ENCODE data around the gene JCHAIN.
A peak's percentile ranks its signal among the peaks of the same experiment; 100 is the strongest.

JCHAIN gene

GRCh38 chr4:70666369-70666768, at the start of gene JCHAIN:
Gene JCHAIN (minus strand): TSS chr4:70666508. CDS start chr4:70666490, 18 bp downstream.
- no peak within 1 kb of the TSS for H3K4me3 ChIP-seq (replicated peaks in 1 of 2; ENCODE audit: low read depth in 2 of 2, low read length in 2 of 2)
- no peak for TF ChIP-seq CTCF (IDR thresholded peaks at IDR 0.05; ENCODE audit: low read depth, low read length)
- DNase-seq (ENCODE audit: low read depth in 2 of 2), result peak in 1 of 2 donors; percentile 29

GRCh38 chr4:70715097-70715496, 48.8 kb upstream of the JCHAIN start:
- DNase-seq (ENCODE audit: low read depth in 2 of 2), result peak in 1 of 2 donors; percentile 38
- no peak for TF ChIP-seq CTCF (IDR thresholded peaks at IDR 0.05; ENCODE audit: low read depth, low read length)
- H3K4me3 ChIP-seq (replicated peaks in 1 of 2; ENCODE audit: low read depth in 2 of 2, low read length in 2 of 2), result no peak overlapping the region

GRCh38 chr4:70714079-70714887, 48.0 kb upstream of the JCHAIN start:
- no peak for TF ChIP-seq CTCF (IDR thresholded peaks at IDR 0.05; ENCODE audit: low read depth, low read length)

GRCh38 chr4:70713453-70714078, 47.3 kb upstream of the JCHAIN start:
- no peak overlapping the region for H3K4me3 ChIP-seq (replicated peaks in 1 of 2; ENCODE audit: low read depth in 2 of 2, low read length in 2 of 2)
- no peak for DNase-seq (ENCODE audit: low read depth in 2 of 2)

More at GRCh38 chr4:70714079-70714887, 48.0 kb upstream of the JCHAIN start:
- H3K4me3 ChIP-seq (replicated peaks in 1 of 2; ENCODE audit: low read depth in 2 of 2, low read length in 2 of 2), result no peak overlapping the region
- peak in 1 of 2 donors; percentile 11 for DNase-seq (ENCODE audit: low read depth in 2 of 2)

GRCh38 chr4:70712604-70713452, 46.5 kb upstream of the JCHAIN start:
- DNase-seq (ENCODE audit: low read depth in 2 of 2), result no peak
- TF ChIP-seq CTCF (IDR thresholded peaks at IDR 0.05; ENCODE audit: low read depth, low read length), result no peak
- no peak overlapping the region for H3K4me3 ChIP-seq (replicated peaks in 1 of 2; ENCODE audit: low read depth in 2 of 2, low read length in 2 of 2)

More at GRCh38 chr4:70713453-70714078, 47.3 kb upstream of the JCHAIN start:
- no peak for TF ChIP-seq CTCF (IDR thresholded peaks at IDR 0.05; ENCODE audit: low read depth, low read length)

GRCh38 chr4:70712150-70712549, 45.8 kb upstream of the JCHAIN start:
- no peak for TF ChIP-seq CTCF (IDR thresholded peaks at IDR 0.05; ENCODE audit: low read depth, low read length)
- peak; percentile 10 to 38 for DNase-seq (ENCODE audit: low read depth in 2 of 2)
- H3K4me3 ChIP-seq (replicated peaks in 1 of 2; ENCODE audit: low read depth in 2 of 2, low read length in 2 of 2), result no peak overlapping the region
